Measurements from ENCODE around the gene TMEM229B. TPM values are rescaled to one million over a fixed set of nuclear protein-coding genes. Genes with fewer than 3 reads are reported as not detected.

TMEM229B gene
- total RNA-seq, 1 donor from 2014 or later = 1.7 TPM

DNA sequence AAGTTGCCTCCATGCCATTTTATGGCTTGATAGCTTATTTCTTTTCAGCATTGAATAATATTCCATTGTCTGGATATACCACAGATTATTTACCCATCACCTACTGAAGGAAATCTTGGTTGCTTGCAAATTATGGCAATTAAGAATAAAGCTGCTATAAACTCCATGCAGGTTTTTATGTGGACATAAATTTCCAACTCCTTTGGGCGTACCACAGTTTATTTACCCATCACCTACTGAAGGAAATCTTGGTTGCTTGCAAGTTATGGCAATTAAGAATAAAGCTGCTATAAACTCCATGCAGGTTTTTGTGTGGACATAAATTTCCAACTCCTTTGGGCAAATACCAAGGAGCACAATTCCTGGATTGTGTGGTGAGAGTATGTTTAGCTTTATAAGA is 32.0 kb upstream of the TMEM229B start:
- Mint-ChIP-seq H3K27ac (ENCODE audit: unreplicated experiment) (no peak overlapping the region), H3K9me3 (ENCODE audit: low read depth) (no peaks in the 10 kb centered on the region), H3K27me3 (ENCODE audit: low read depth) (peaks cover 52% of the 10 kb centered on the region), H3K4me1 (ENCODE audit: low read depth) (no peaks in the 10 kb centered on the region), H3K36me3 (ENCODE audit: low read depth) (no peaks in the 10 kb centered on the region), H3K4me3 (ENCODE audit: unreplicated experiment) (no peak overlapping the region)
- TF ChIP-seq, protein P1, sequence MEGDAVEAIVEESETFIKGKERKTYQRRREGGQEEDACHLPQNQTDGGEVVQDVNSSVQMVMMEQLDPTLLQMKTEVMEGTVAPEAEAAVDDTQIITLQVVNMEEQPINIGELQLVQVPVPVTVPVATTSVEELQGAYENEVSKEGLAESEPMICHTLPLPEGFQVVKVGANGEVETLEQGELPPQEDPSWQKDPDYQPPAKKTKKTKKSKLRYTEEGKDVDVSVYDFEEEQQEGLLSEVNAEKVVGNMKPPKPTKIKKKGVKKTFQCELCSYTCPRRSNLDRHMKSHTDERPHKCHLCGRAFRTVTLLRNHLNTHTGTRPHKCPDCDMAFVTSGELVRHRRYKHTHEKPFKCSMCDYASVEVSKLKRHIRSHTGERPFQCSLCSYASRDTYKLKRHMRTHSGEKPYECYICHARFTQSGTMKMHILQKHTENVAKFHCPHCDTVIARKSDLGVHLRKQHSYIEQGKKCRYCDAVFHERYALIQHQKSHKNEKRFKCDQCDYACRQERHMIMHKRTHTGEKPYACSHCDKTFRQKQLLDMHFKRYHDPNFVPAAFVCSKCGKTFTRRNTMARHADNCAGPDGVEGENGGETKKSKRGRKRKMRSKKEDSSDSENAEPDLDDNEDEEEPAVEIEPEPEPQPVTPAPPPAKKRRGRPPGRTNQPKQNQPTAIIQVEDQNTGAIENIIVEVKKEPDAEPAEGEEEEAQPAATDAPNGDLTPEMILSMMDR (IDR thresholded peaks at IDR 0.05) = no peak
- DNase-seq (ENCODE audit: low spot score) = no peak

DNA sequence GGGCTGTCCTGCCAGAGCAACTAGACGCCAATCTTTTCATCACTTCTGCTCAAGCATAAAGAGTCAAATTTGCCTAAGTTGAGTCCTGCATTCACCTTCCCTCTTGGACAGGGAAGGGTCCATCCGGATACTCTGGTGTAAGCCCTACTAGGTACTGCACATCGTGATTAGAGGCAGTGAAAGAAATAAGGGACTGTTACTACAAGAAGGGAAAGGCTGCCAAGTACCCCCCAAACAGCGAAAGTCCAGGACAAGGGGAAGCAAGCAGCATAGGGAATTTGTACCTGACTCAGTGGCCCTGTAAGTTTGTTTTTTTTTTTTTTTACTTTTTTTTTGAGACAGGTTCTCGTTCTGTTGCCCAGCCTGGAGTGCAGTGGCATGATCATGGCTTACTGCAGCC is 30.9 kb upstream of the TMEM229B start:
- H3K36me3 Mint-ChIP-seq (ENCODE audit: low read depth) = no peaks in the 10 kb centered on the region
- no peaks in the 10 kb centered on the region for H3K9me3 Mint-ChIP-seq (ENCODE audit: low read depth)
- H3K4me1 Mint-ChIP-seq (ENCODE audit: low read depth) = no peaks in the 10 kb centered on the region
- no peak for DNase-seq (ENCODE audit: low spot score)
- no peak overlapping the region for H3K4me3 Mint-ChIP-seq (ENCODE audit: unreplicated experiment)
- TF ChIP-seq, protein P1 (IDR thresholded peaks at IDR 0.05) = no peak
- H3K27ac Mint-ChIP-seq (ENCODE audit: unreplicated experiment) = no peak overlapping the region
- peaks cover 52% of the 10 kb centered on the region for H3K27me3 Mint-ChIP-seq (ENCODE audit: low read depth)

DNA sequence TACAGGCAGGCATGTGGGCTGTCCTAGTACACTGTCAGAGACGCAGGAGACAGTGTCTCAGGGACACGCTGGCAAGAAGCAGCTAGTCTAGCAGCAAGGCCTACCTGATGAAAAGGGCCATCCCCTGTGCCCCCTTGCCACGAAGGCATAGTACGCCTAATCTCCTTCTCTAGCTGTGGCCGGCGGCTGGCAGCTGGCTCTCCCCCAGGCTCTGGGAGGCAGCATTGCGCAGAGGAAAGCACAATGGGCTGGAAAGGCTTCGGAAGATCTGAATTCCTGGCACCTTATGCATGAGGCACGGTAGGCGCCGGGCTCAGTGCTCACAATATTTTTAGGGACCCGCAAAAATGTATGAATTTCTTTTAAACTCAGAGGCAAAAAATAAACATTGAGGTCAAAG is 28.6 kb upstream of the TMEM229B start:
- Mint-ChIP-seq H3K27ac (ENCODE audit: unreplicated experiment) (no peak overlapping the region), H3K27me3 (ENCODE audit: low read depth) (peaks cover 41% of the 10 kb centered on the region), H3K9me3 (ENCODE audit: low read depth) (no peaks in the 10 kb centered on the region), H3K4me3 (ENCODE audit: unreplicated experiment) (no peak overlapping the region), H3K4me1 (ENCODE audit: low read depth) (no peaks in the 10 kb centered on the region), H3K36me3 (ENCODE audit: low read depth) (no peaks in the 10 kb centered on the region)
- TF ChIP-seq, protein P1 (IDR thresholded peaks at IDR 0.05) = peak; percentile 33
- no peak for DNase-seq (ENCODE audit: low spot score)

- TF ChIP-seq, protein P1 (IDR thresholded peaks at IDR 0.05) = no peak
- H3K4me1 Mint-ChIP-seq (ENCODE audit: low read depth) = no peaks in the 10 kb centered on the region
- H3K27ac Mint-ChIP-seq (ENCODE audit: unreplicated experiment) = no peak overlapping the region
- no peaks in the 10 kb centered on the region for H3K9me3 Mint-ChIP-seq (ENCODE audit: low read depth)
- H3K4me3 Mint-ChIP-seq (ENCODE audit: unreplicated experiment) = no peak overlapping the region
- DNase-seq (ENCODE audit: low spot score) = no peak
- peaks cover 42% of the 10 kb centered on the region for H3K27me3 Mint-ChIP-seq (ENCODE audit: low read depth)
- H3K36me3 Mint-ChIP-seq (ENCODE audit: low read depth) = no peaks in the 10 kb centered on the region
These were observed 28.2 kb upstream of the TMEM229B start for GRCh38 chr14:67516676-67517075.

DNA sequence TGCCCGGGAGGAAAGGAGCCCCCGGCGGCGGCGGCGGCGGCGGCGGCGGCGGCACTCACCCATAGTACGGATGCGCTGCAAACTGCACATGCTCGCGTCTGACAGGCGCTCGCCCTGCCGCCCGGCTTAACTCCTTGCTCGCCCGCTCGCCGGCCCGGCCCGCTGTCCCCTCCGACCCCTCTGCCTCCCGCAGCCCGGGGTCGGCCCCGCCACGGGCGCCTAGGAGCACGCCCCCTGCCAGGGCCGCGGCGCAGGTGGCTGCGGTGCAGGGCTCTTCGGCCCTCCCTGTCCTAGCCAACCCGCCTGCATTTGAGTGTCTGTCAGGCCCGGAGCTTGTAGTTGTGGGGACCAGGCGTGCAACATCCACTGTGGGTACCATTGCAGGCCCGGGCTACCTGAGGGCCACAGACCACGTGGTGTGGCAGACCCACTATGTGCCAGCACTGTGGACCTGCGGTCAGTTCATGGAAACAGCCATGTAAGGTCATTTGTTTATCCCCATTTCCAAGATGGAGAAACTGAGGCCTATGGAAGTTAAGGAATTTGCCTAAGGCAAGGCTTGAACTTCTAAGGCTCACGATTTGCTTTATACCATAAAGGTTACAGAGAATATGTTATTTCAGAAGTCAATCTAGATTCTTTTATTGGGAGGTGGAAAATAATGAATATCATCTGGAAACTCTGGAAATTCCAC is 27.0 kb upstream of the TMEM229B start:
- Mint-ChIP-seq H3K27ac (ENCODE audit: unreplicated experiment) (no peak overlapping the region), H3K36me3 (ENCODE audit: low read depth) (no peaks in the 10 kb centered on the region), H3K4me3 (ENCODE audit: unreplicated experiment) (peak overlapping the region; percentile 54), H3K4me1 (ENCODE audit: low read depth) (no peaks in the 10 kb centered on the region), H3K27me3 (ENCODE audit: low read depth) (peaks cover 39% of the 10 kb centered on the region), H3K9me3 (ENCODE audit: low read depth) (no peaks in the 10 kb centered on the region)
- TF ChIP-seq, protein P1 (IDR thresholded peaks at IDR 0.05) = peak; percentile 3
- DNase-seq (ENCODE audit: low spot score) = no peak
